ENCODE measurements around the gene LEP. TPM values are rescaled to one million over a fixed set of nuclear protein-coding genes. Genes with fewer than 3 reads are reported as not detected.

LEP gene
- polyA plus RNA-seq, 2 of the 4 experiments (the other 2 are of a cell fraction) = not detected

DNA sequence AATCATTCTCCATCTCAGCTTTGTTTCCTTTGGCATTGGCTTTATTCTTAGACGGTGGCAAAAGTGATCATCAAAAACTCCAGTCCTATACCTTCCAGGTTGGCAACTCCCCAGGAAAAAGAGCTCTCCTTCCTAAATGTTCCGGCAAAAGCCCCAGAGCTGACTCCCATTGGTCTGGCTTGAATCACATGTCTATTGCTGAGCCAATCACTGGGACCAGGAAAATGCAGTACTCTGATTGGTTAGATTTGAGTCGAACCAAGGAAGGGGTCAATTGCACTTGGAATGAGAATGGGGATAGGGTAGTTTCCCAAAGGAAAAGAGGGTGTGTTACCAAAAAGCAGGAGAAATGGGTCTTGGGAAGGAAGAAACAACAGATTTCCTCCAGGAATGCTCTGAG is 22.3 kb downstream of the LEP start (continued):
- no peak for TF ChIP-seq RAD21 (conservative IDR thresholded peaks at IDR 0.05 in 1 of 2, IDR thresholded peaks at IDR 0.05 in 1 of 2)
- TF ChIP-seq MYC (IDR thresholded peaks at IDR 0.05; ENCODE audit: borderline replicate concordance, low read length) = no peak
- TF ChIP-seq EHMT2 (IDR thresholded peaks at IDR 0.05; ENCODE audit: low read depth) = no peak

GRCh38 chr7:128264477-128264876 is 23.4 kb downstream of the LEP start:
- no peak for TF ChIP-seq BHLHE40 (IDR thresholded peaks at IDR 0.05; ENCODE audit: low read depth, low read length)
- no peaks in the 10 kb centered on the region for H3K9me3 ChIP-seq
- DNase-seq (ENCODE audit: low read depth in 1 of 2, low spot score in 1 of 2) (no peak), ATAC-seq (no peak), FAIRE-seq (no peak)
- H3K4me2 ChIP-seq = no peak overlapping the region
- ChIA-PET CTCF (no interaction called here), POLR2A (no interaction called here)
- no peak overlapping the region for H3K4me3 ChIP-seq
- H3K27ac ChIP-seq = no peak overlapping the region
- WGBS (ENCODE audit: missing lambda C conversion rate) = 67% methylated on average over 1 of the region's 2 CpGs
- H3K4me1 ChIP-seq = peaks cover 11% of the 10 kb centered on the region

- DNase-seq (ENCODE audit: low read depth in 1 of 2, low spot score in 1 of 2) (no peak), ATAC-seq (no peak), FAIRE-seq (no peak)
- CTCF ChIA-PET = no interaction called here
- Histone ChIP-seq H3K4me1 (peaks cover 11% of the 10 kb centered on the region), H3K4me2 (no peak overlapping the region), H3K9me3 (no peaks in the 10 kb centered on the region), H3K4me3 (no peak overlapping the region), H3K27ac (no peak overlapping the region)
- TF ChIP-seq RFX5 (IDR thresholded peaks at IDR 0.05) (no peak), TP53 (CRISPR knock-in tag; IDR thresholded peaks at IDR 0.05) (no peak), JUN (IDR thresholded peaks at IDR 0.05) (no peak), BHLHE40 (IDR thresholded peaks at IDR 0.05; ENCODE audit: low read depth, low read length) (no peak), HOXA7 (CRISPR knock-in tag; IDR thresholded peaks at IDR 0.05) (no peak), CHD4 (IDR thresholded peaks at IDR 0.05; ENCODE audit: borderline replicate concordance) (no peak), RAD21 (conservative IDR thresholded peaks at IDR 0.05 in 1 of 2, IDR thresholded peaks at IDR 0.05 in 1 of 2) (no peak), PHF8 (IDR thresholded peaks at IDR 0.05; ENCODE audit: borderline replicate concordance, low read depth) (no peak), RARB (CRISPR knock-in tag; IDR thresholded peaks at IDR 0.05) (no peak), HEYL (CRISPR knock-in tag; IDR thresholded peaks at IDR 0.05) (no peak), RCOR1 (IDR thresholded peaks at IDR 0.05; ENCODE audit: low read depth, low read length) (no peak), FOXS1 (CRISPR knock-in tag; IDR thresholded peaks at IDR 0.05) (no peak), FOSB (CRISPR knock-in tag; IDR thresholded peaks at IDR 0.05) (no peak), KDM1A (IDR thresholded peaks at IDR 0.05; ENCODE audit: low read depth) (no peak)
- TF ChIP-seq, protein P1, sequence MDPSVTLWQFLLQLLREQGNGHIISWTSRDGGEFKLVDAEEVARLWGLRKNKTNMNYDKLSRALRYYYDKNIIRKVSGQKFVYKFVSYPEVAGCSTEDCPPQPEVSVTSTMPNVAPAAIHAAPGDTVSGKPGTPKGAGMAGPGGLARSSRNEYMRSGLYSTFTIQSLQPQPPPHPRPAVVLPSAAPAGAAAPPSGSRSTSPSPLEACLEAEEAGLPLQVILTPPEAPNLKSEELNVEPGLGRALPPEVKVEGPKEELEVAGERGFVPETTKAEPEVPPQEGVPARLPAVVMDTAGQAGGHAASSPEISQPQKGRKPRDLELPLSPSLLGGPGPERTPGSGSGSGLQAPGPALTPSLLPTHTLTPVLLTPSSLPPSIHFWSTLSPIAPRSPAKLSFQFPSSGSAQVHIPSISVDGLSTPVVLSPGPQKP (IDR thresholded peaks at IDR 0.05; ENCODE audit: low read depth, low read length) = no peak
- TF ChIP-seq, protein P2, sequence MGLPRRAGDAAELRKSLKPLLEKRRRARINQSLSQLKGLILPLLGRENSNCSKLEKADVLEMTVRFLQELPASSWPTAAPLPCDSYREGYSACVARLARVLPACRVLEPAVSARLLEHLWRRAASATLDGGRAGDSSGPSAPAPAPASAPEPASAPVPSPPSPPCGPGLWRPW (IDR thresholded peaks at IDR 0.05) = no peak
- TF ChIP-seq, protein P3, sequence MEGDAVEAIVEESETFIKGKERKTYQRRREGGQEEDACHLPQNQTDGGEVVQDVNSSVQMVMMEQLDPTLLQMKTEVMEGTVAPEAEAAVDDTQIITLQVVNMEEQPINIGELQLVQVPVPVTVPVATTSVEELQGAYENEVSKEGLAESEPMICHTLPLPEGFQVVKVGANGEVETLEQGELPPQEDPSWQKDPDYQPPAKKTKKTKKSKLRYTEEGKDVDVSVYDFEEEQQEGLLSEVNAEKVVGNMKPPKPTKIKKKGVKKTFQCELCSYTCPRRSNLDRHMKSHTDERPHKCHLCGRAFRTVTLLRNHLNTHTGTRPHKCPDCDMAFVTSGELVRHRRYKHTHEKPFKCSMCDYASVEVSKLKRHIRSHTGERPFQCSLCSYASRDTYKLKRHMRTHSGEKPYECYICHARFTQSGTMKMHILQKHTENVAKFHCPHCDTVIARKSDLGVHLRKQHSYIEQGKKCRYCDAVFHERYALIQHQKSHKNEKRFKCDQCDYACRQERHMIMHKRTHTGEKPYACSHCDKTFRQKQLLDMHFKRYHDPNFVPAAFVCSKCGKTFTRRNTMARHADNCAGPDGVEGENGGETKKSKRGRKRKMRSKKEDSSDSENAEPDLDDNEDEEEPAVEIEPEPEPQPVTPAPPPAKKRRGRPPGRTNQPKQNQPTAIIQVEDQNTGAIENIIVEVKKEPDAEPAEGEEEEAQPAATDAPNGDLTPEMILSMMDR (IDR thresholded peaks at IDR 0.05) = no peak
- TF ChIP-seq, protein P4, sequence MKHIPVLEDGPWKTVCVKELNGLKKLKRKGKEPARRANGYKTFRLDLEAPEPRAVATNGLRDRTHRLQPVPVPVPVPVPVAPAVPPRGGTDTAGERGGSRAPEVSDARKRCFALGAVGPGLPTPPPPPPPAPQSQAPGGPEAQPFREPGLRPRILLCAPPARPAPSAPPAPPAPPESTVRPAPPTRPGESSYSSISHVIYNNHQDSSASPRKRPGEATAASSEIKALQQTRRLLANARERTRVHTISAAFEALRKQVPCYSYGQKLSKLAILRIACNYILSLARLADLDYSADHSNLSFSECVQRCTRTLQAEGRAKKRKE (CRISPR knock-in tag; IDR thresholded peaks at IDR 0.05; ENCODE audit: low read depth) = no peak
- POLR2A ChIA-PET = no interaction called here
- WGBS (ENCODE audit: missing lambda C conversion rate) = 83% methylated on average over 6 of the region's 6 CpGs
Observed at GRCh38 chr7:128265156-128265905, 24.3 kb downstream of the LEP start.

All from A549 (cell line).